K562 (cell line): ENCODE measurements around the gene FAM24A. TPM values are rescaled to one million over a fixed set of nuclear protein-coding genes. Genes with fewer than 3 reads are reported as not detected.

Experiments
- BRCA1 ChIP-seq, 2 experiments: fragments of 450-650 bp in 1 of 2; sonication (generic) in 1 of 2; formaldehyde crosslinking in 1 of 2; IDR thresholded peaks; 2 replicates each; pipeline versions ENCODE4 v1.5.0 to v1.6.1; 2017 to 2020; ENCODE audit warnings: mild to moderate bottlenecking in 1 of 2, missing genetic modification reagents in 1 of 2
- CBX3 ChIP-seq, 2 experiments: IDR thresholded peaks; 1 replicate in 1 of 2; 2 replicates in 1 of 2; pipeline ENCODE4 v1.6.1; 2012; ENCODE audit warnings: inconsistent platforms in 2 of 2, low read length in 2 of 2, borderline replicate concordance in 1 of 2, control low read depth in 1 of 2
- CREM ChIP-seq: IDR thresholded peaks from 2 replicates; pipeline ENCODE4 v1.6.1; 2014; ENCODE audit warnings: antibody characterized with exemption, low read depth
- CSDE1 ChIP-seq, 2 experiments: fragments of 450-650 bp; IDR thresholded peaks; 2 replicates each; pipeline ENCODE4 v1.6.1; 2016; ENCODE audit warnings: mild to moderate bottlenecking in 1 of 2
- ELF2 ChIP-seq: fragments of 250-450 bp; sonication (Bioruptor Pico); IDR thresholded peaks from 2 replicates; pipeline ENCODE4 v1.5.0; 2021; ENCODE audit warnings: mild to moderate bottlenecking
- ELK3 ChIP-seq: fragments of 450-650 bp; formaldehyde crosslinking; IDR thresholded peaks from 2 replicates; pipeline ENCODE4 v1.4.0; 2020; ENCODE audit warnings: mild to moderate bottlenecking
- GABPB1 ChIP-seq: sonication (generic); formaldehyde crosslinking; IDR thresholded peaks from 2 replicates; pipeline ENCODE4 v1.8.0; 2022; ENCODE audit warnings: mild to moderate bottlenecking, missing genetic modification reagents
- HDAC3 ChIP-seq: fragments of 450-650 bp; IDR thresholded peaks from 2 replicates; pipeline ENCODE4 v1.6.1; 2018; ENCODE audit warnings: borderline replicate concordance, mild to moderate bottlenecking, moderate library complexity; ENCODE audit not compliant: partially characterized antibody
- HEY1 ChIP-seq: fragments of 250-450 bp; sonication (Bioruptor Pico); IDR thresholded peaks from 2 replicates; pipeline ENCODE4 v1.5.0; 2020; ENCODE audit warnings: mild to moderate bottlenecking, moderate library complexity, borderline replicate concordance
- MEIS2 ChIP-seq: fragments of 450-650 bp; IDR thresholded peaks from 2 replicates; pipeline ENCODE4 v1.6.1; 2014; ENCODE audit warnings: mild to moderate bottlenecking; ENCODE audit not compliant: partially characterized antibody
- MITF ChIP-seq: IDR thresholded peaks from 2 replicates; pipeline ENCODE4 v1.6.1; 2014; ENCODE audit warnings: antibody characterized with exemption
- PRMT5 ChIP-seq: sonication (generic); formaldehyde crosslinking; IDR thresholded peaks from 2 replicates; pipeline ENCODE4 v1.5.0; 2020; ENCODE audit warnings: missing genetic modification reagents
- RBM14 ChIP-seq: fragments of 200-400 bp; formaldehyde crosslinking; IDR thresholded peaks from 2 replicates; pipeline ENCODE4 v1.6.1; 2018; ENCODE audit warnings: low read depth, mild to moderate bottlenecking, low read length, moderate library complexity, borderline replicate concordance; ENCODE audit not compliant: insufficient read depth
- SMARCB1 ChIP-seq: IDR thresholded peaks from 2 replicates; pipeline ENCODE4 v1.6.1; 2011; ENCODE audit warnings: improper control_type of control experiment, low read depth; ENCODE audit not compliant: insufficient read length
- TEAD2 ChIP-seq: fragments of 450-650 bp; IDR thresholded peaks from 2 replicates; pipeline ENCODE4 v1.6.1; 2016; ENCODE audit warnings: missing genetic modification characterization, control low read depth, missing compliant biosample characterization
- TEAD4 ChIP-seq, 2 experiments: sonication (generic) in 1 of 2; formaldehyde crosslinking in 1 of 2; IDR thresholded peaks; 2 replicates each; pipeline versions ENCODE4 v1.6.1 to v1.8.0; 2012 to 2022; ENCODE audit warnings: borderline replicate concordance in 1 of 2, inconsistent platforms in 1 of 2, low read length in 1 of 2, mild to moderate bottlenecking in 1 of 2, missing genetic modification reagents in 1 of 2
- ZKSCAN3 ChIP-seq: fragments of 250-450 bp; sonication (Bioruptor Pico); IDR thresholded peaks from 2 replicates; pipeline ENCODE4 v1.4.0; 2020
- ZNF143 ChIP-seq: sonication (generic); formaldehyde crosslinking; IDR thresholded peaks from 2 replicates; pipeline ENCODE4 v1.9.0; 2022; ENCODE audit warnings: mild to moderate bottlenecking, missing genetic modification reagents
- ZNF384 ChIP-seq: IDR thresholded peaks from 2 replicates; pipeline ENCODE4 v1.6.1; 2012; ENCODE audit warnings: low read depth, low read length, improper control_type of control experiment
- ZNF41 ChIP-seq: fragments of 250-450 bp; sonication (Bioruptor Pico); conservative IDR thresholded peaks from 2 replicates; pipeline ENCODE4 v1.4.0; 2020; ENCODE audit warnings: mild to moderate bottlenecking
- ZNF655 ChIP-seq: fragments of 250-450 bp; sonication (Bioruptor Pico); IDR thresholded peaks from 2 replicates; pipeline ENCODE4 v1.5.0; 2021
- ZNF740 ChIP-seq, 3 experiments: fragments of 200-800 bp in 1 of 3; sonication (Bioruptor generic) in 1 of 3; sonication (generic) in 1 of 3; formaldehyde crosslinking in 1 of 3; IDR thresholded peaks; 2 replicates each; pipeline versions ENCODE4 v1.6.1 to v1.8.0; 2016 to 2022; ENCODE audit warnings: mild to moderate bottlenecking in 2 of 3, missing compliant biosample characterization in 2 of 3, missing genetic modification characterization in 2 of 3, missing genetic modification reagents in 1 of 3
- ZNF764 ChIP-seq: fragments of 250-450 bp; sonication (Bioruptor Pico); IDR thresholded peaks from 2 replicates; pipeline ENCODE4 v1.4.0; 2020; ENCODE audit warnings: low read depth, mild to moderate bottlenecking, moderate library complexity
- polyA plus RNA-seq, 8 experiments: library from polyadenylated mRNA; depleted of rRNA in 4 of 8; stranded (reverse) in 5 of 8; unstranded in 3 of 8; fragments of >200 nt; fragmentation: Nextera tagmentation in 2 of 8; fragmentation: Illumina TruSeq in 1 of 8; extraction: Ambion mirVana in 2 of 8; extraction: Trizol in 1 of 8; gene quantifications; 2 replicates each; pipeline versions ENCODE4 v1.2.1 to v1.2.3, GENCODE V29; 2011 to 2014; ENCODE audit warnings: inconsistent platforms in 1 of 8, missing spikeins in 1 of 8
- total RNA-seq, 7 experiments: library from RNA; depleted of rRNA in 6 of 7; stranded (reverse); fragments of >200 nt in 6 of 7; fragmentation: Illumina TruSeq in 2 of 7; extraction: Trizol in 2 of 7; gene quantifications; 2 replicates each; pipeline versions ENCODE4 v1.2.1 to v1.2.3, GENCODE V29; 2011 to 2021; ENCODE audit warnings: low replicate concordance in 1 of 7

FAM24A gene
- total and polyA plus RNA-seq, 9 of the 15 experiments (the other 6 are each of a cell fraction or from before 2014, with no cell fraction given): not detected

GRCh38 chr10:122953902-122954730 lies 43.7 kb downstream of the FAM24A start, which contains the start of gene C10orf88 (continued):
- no peak for TF ChIP-seq SMARCB1
- TF ChIP-seq ZNF655 (CRISPR knock-in tag): no peak
- TF ChIP-seq PRMT5: no peak
- peak in 1 of 2 experiments; percentile 95; a peak in 2 of 3 replicates for TF ChIP-seq CBX3 (IDR thresholded peaks at IDR 0.05; ENCODE audit: borderline replicate concordance in 1 of 2, low read length in 2 of 2)
- no peak for TF ChIP-seq ZNF143 (CRISPR knock-in tag)
- TF ChIP-seq CREM: peak; percentile 74
- no peak for TF ChIP-seq ZNF41 (CRISPR knock-in tag)
- no peak for TF ChIP-seq RBM14
- no peak for TF ChIP-seq ZNF740 (CRISPR knock-in tag; IDR thresholded peaks at IDR 0.05)
- no peak for TF ChIP-seq ZNF740 (tag; IDR thresholded peaks at IDR 0.05)
- TF ChIP-seq TEAD2 (tag): no peak
- no peak for TF ChIP-seq HEY1 (CRISPR knock-in tag)
- no peak for TF ChIP-seq HDAC3
- TF ChIP-seq ZKSCAN3 (CRISPR knock-in tag): no peak
- no peak for TF ChIP-seq ELK3
- TF ChIP-seq GABPB1 (CRISPR knock-in tag): peak; percentile 99
- TF ChIP-seq ZNF764 (CRISPR knock-in tag): no peak
- TF ChIP-seq BRCA1 (IDR thresholded peaks at IDR 0.05): no peak
- TF ChIP-seq BRCA1 (CRISPR knock-in tag; IDR thresholded peaks at IDR 0.05): no peak
- TF ChIP-seq TEAD4 (IDR thresholded peaks at IDR 0.05; ENCODE audit: low read length): peak; percentile 29; the same call in 1 of the 2 replicates
- TF ChIP-seq TEAD4 (CRISPR knock-in tag; IDR thresholded peaks at IDR 0.05; ENCODE audit: borderline replicate concordance): no peak
- no peak for TF ChIP-seq ELF2
- TF ChIP-seq ZNF384: no peak
- peak; percentile 98 for TF ChIP-seq MEIS2
- TF ChIP-seq MITF: no peak
- TF ChIP-seq CSDE1 (IDR thresholded peaks at IDR 0.05): no peak
